Body of pancreas (tissue), 4 donors: ENCODE data around the gene CDK14.

Source experiments
- CTCF ChIP-seq, 7 experiments: fragments of 450-650 bp in 4 of 7; fragments of 200-600 bp in 3 of 7; sonication (generic) in 3 of 7; IDR thresholded peaks; one replicate each; pipeline ENCODE4 v1.5.1; 2016 to 2019; ENCODE audit warnings: antibody characterized with exemption in 7 of 7
- POLR2A ChIP-seq, 3 donors: fragments of 450-650 bp; IDR thresholded peaks; one replicate each; pipeline ENCODE4 v1.6.1; 2016; ENCODE audit warnings: antibody characterized with exemption in 3 of 3, mild to moderate bottlenecking in 2 of 3

DNA sequence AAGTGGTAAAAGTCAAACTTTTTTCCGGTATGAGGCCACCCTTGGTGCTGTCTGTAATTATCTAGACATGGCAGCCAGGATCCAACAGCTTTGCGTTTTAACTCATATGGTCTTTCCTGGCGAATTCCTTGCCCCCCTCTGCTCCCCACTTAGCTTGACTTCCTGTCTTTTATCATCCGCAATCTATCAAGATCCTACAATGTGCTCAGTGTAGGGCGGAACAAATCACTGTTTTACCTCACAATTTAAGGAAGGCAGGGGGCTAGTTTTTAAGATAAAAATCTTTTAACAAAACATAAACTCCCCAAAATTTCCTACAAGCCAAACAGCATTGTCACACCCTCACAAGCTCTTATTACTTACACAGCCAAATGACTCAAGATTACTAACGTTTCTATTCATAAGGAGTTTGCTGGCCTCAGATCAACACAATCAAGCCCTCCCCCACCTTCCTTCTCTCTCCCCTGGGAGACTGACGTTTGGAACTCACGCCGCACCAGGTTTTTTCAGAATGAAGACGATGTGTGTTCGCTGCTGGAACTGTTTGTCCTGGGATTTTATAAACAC is 1.3 kb upstream of the CDK14 start:
- TF ChIP-seq CTCF (IDR thresholded peaks at IDR 0.05) = no peak
- TF ChIP-seq POLR2A (IDR thresholded peaks at IDR 0.05) = no peak
